GM11168 (cell line): ENCODE data around the gene A4GALT.

Experiments used
- in situ Hi-C: fragments of 300-500 bp; cut with MboI; formaldehyde crosslinking; loops from one replicate; pipeline ENCODE4 v1.12.0; 2022; ENCODE audit warnings: low sequenced_read_pairs; ENCODE audit not compliant: unreplicated experiment

A4GALT gene

DNA sequence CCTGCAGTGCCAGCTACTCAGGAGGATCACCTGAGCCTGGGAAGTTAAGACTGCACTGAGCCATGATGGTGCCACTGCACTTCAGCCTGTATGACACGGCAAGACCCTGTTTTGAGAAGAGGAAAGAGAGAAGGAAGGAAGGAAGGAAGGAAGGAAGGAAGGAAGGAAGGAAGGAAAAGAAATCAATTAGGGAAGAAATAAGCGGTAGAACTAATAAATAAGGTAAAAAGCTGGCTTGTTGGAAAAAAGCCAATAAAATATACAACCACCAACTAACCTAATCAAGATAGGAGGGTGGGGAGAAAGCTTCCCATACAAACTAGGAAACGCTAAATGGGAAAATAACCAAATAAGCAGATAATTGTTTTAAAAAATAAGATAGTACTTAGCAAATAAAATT lies 12.3 kb downstream of the A4GALT start:
- in situ Hi-C loops, result no loop called here

- in situ Hi-C loops, result no loop called here
Observed at GRCh38 chr22:42707496-42707895, 13.2 kb downstream of the A4GALT start.

GRCh38 chr22:42704896-42705295 lies 15.8 kb downstream of the A4GALT start:
- in situ Hi-C loops, result no loop called here

GRCh38 chr22:42702675-42703074 lies 18.0 kb downstream of the A4GALT start:
- in situ Hi-C loops, result no loop called here

DNA sequence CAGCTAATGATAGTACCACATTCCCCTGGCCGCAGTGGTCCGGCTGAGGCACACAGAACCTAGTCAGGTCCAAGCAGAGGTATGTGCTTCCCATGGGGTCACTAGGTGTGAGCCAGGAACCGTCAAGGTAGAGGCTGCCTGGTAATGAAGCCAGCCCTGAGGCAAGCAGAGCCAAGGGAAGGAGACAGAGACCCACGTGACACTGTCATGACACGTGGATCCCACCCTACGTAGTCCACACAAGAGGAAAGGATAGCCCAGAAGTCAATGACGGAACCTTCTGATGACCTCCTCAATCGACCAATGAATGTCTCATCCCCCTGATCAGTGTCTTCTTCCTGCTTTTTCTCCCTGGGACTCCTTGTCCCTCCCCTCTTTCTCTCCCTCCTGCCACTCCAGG lies 19.0 kb downstream of the A4GALT start:
- in situ Hi-C loops, result no loop called here

GRCh38 chr22:42700901-42701300 lies 19.8 kb downstream of the A4GALT start:
- in situ Hi-C loops, result no loop called here

- in situ Hi-C loops, result no loop called here
Observed at GRCh38 chr22:42700355-42700754, 20.3 kb downstream of the A4GALT start.

- in situ Hi-C loops, result no loop called here
Observed at GRCh38 chr22:42699976-42700352, 20.7 kb downstream of the A4GALT start.

GRCh38 chr22:42699281-42699975 lies 21.2 kb downstream of the A4GALT start:
- in situ Hi-C loops, result no loop called here

DNA sequence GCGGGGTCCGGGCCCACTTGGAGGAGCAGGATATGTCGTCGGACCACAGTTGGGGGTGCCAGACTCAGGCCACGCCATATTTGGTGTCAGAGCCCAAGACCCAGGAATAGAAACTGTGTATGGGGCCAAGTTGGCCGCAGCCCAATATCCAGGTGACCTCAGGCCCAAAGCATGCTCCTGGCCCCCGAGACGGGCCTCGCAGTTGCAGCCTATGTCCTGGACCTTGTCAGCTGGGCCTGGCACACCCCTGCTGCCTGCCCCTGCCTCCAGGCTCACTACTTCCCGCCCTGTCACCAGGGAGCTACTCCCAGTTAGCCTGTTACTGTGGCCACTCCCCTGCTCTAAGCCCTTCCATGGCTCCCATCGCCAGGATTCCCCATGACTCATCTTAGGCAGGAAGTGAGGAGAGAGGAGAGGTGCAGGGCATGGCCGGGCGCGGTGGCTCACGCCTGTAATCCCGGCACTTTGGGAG lies 23.1 kb downstream of the A4GALT start:
- in situ Hi-C loops, result no loop called here

DNA sequence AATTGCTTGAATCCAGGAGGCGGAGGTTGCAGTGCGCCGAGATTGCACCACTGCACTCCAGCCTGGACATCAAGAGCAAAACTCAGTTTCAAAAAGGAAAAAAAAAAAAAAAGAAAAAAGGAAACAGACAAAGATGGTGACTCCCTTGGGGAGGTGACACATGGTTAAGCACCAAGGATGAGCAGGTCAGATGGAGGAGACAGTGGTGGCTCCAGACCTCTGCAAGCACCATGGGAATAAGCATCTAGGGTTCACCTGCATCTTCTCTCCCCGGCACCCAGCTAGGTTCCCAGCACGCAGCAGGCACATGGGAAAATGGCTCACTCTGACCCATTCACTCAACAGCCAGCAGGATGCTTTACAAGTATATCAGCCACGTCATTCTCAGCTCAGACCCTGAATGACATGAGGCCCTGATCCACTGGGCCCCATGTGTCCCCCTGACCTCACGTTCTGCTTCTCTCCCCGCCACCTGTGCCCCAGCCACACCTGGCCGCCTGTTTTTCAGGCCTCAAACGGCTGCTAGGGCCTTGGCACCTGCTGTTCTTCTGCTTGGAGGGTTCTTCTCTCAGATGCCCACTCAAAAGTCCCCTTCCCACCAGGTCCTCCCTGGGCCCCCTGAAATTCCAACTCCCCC lies 24.2 kb downstream of the A4GALT start:
- in situ Hi-C loops, result no loop called here

- in situ Hi-C loops, result no loop called here
Observed at GRCh38 chr22:42695294-42695693, 25.4 kb downstream of the A4GALT start.

GRCh38 chr22:42693763-42694683 lies 26.6 kb downstream of the A4GALT start:
- in situ Hi-C loops, result no loop called here

GRCh38 chr22:42693055-42693762 lies 27.5 kb downstream of the A4GALT start:
- in situ Hi-C loops, result no loop called here

DNA sequence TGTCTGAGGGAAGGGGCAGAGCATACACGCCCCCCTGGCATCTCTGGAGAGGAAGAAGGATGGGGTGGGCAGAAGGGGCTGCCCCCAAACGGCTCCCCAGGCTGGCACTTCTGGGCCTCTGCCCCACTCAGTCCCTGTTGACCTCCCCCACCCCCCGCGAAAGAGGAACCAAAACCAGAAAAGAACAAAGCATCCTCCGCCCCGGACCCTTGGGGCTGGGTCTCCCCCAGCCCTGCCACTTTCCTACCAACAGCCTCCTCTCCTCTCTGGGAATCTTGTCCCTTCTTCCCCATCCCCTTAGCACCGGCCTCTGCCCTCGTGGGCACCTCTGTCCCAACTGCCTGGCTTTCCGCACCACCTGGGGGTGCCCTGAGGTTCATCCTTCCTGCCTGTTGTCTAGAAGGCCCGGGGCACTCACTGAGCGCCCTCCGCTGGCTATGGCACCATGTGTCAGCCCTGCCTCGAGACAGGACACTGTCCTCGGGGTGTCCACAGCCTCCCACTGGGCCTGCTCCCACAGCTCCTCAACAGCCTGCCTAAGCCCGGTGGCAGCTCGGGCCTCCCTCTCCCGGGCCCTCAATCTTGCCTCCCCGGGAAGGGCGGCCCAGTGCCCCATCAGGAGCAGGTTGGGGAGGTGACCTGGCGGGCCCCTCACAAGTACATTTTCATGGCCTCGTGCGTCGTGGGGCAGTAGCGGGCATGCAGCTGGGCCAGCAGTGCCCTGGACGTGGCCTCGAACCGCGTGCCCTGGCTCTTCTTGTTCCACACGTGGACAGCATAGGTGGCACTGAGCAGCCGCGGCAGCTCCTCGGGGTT lies 28.2 kb downstream of the A4GALT start:
- in situ Hi-C loops, result no loop called here

- in situ Hi-C loops, result no loop called here
Observed at GRCh38 chr22:42691440-42691839, 29.2 kb downstream of the A4GALT start.

DNA sequence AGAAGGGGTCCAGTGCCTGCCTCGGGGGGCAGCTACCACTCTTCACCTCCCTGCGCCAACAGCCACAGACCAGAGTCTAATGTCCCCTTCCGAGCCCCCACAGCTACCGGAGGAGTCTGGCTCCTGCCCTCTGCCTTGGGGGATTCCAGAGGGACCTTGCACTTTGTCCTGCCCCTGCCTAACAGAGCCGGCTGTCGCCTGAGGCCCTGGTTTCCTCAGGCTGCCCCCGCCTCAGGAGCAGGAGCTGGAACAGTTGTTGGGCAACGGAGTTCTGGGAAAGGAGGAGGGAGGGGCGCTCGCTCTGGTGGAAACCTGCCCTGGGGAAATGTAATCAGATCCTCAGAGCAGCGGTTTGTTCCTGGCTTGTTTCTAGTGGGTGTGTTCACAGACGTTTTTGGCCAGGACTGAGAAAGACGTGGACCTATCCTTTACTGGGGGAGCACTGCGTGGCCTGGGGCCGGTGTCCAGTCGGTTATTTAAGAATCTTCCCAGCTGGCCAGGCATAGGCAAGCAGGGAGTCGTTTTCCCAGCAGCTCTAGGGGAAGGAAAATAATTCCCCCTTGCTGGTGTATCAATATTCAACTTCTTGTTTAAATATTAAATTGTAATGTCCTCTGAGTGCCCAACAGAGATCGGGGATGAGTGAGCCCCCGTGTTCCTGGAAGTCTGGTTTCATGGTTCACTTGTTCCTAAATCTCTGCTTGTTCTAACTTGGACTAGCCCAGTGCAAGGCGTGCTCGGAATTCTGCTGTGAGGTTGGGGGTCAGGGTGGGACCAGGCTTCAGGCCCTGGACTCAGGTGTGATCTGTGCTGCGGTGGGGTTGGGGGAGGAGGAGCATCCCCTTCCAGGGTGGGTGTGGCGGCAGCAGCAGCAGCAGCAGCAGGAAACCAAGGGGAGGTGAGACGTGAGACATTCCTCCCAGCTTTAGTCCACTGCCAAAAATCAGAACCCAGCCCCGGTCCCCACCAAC lies 32.1 kb downstream of the A4GALT start:
- in situ Hi-C loops, result no loop called here

DNA sequence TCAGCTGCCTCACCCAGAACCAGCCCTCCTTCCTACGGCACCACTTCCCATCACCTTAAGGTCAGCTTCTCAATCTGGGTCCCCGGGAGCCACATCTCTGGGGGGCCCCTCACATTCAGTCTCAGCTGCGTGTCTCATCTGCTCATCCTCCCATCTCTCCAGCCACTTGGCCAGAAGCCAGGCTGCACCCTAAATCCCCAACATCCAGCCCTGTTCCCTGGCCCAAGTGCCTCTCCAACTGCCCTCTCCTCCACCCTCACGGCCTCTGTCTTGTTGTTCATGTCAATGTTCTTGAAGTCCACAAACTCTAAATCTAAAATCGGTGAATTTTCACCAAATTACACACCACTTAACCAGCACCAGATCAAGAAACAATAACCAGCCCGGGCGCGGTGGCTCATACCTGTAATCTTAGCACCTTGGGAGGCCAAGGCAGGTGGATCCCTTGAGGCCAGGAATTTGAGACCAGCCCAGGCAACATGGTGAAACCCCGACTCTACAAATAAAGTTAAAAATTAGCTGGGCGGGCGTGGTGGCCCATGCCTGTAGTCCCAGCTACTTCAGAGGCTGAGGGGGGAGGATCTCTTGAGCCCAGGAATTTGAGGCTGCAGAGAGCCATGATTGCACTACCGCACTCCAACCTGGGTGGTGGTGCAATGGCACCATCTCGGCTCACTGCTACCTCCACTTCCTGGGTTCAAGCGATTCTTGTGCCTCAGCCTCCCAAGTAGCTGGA lies 33.7 kb downstream of the A4GALT start:
- in situ Hi-C loops, result no loop called here
